T-helper 1 cell treated with Interleukin-12 subunit alpha and Interleukin-12 subunit beta and Interleukin-4 antibody, amounts not matched to agents 30 μg/mL and 1 μg/mL, for 36 hours (primary cell): ENCODE data around the gene IGSF21.

Experiments used
- H3K27ac Mint-ChIP-seq: one replicate; pipeline ENCODE4 v1.8.0; 2021; ENCODE audit warnings: mild to moderate bottlenecking, mixed read lengths
- H3K27me3 Mint-ChIP-seq: one replicate; pipeline ENCODE4 v1.8.0; 2021; ENCODE audit warnings: low read depth, mixed read lengths
- H3K36me3 Mint-ChIP-seq: one replicate; pipeline ENCODE4 v1.8.0; 2021; ENCODE audit warnings: low read depth, mixed read lengths
- H3K4me1 Mint-ChIP-seq: one replicate; pipeline ENCODE4 v1.8.0; 2021; ENCODE audit warnings: low read depth, mixed read lengths
- H3K4me3 Mint-ChIP-seq: one replicate; pipeline ENCODE4 v1.8.0; 2021; ENCODE audit warnings: mild to moderate bottlenecking, moderate library complexity, mixed read lengths
- H3K9me3 Mint-ChIP-seq: one replicate; pipeline ENCODE4 v1.8.0; 2021; ENCODE audit warnings: mixed read lengths

Gene IGSF21

DNA sequence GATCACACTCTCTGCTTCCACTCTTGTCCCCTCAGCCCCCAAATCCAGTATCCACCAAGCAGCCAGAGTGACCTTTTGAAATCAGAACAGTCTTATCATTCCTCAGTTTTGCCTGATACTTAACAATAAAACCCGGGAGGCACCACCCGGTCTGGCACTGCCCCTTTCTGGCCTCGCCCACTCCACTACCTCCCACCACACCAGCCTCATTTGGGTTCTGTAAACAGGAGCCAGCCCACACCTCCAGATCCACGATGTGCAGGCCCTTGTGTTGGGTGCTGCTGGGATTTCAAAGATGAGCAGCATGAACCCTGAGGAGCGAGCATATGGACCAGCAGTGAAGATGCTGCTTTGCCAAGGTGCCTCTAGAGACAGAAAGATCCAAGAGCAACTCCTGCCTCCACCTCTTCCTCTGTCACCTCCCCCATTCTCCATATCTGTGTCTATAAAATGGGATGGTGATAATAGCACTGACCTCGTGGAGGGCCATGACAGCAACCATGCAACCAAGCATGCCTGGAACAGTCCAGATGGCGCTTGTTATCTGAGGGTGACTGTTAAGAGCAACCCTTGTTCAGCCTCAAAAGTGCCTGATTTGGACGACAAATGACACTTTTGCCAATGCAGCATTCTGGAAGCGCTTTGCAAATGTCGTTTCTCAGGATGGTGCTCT is 136.0 kb downstream of the IGSF21 start:
- H3K36me3 Mint-ChIP-seq = no peaks in the 10 kb centered on the region
- H3K27ac Mint-ChIP-seq = no peak overlapping the region
- H3K4me1 Mint-ChIP-seq = no peaks in the 10 kb centered on the region
- no peaks in the 10 kb centered on the region for H3K9me3 Mint-ChIP-seq
- no peaks in the 10 kb centered on the region for H3K27me3 Mint-ChIP-seq
- H3K4me3 Mint-ChIP-seq = no peak overlapping the region

DNA sequence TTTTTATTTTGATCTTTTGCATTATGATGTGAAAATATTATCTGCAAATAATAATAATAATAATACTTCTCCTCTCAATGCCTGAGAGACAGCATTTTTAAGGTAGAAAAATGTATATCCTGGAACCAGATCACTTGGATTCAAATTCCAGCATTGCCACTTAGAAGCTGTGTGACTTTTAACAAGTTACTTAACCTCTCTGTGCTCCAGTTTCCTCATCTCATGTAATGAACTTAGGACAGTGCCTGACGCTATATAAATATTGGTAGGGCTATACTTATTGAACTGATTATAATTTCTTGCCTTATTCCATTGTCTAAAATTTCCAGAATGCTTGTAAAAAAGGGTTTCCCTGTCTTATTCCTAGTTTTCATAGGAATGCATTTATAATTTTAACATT is 137.2 kb downstream of the IGSF21 start:
- Mint-ChIP-seq H3K36me3 (no peaks in the 10 kb centered on the region), H3K9me3 (no peaks in the 10 kb centered on the region), H3K4me3 (no peak overlapping the region), H3K27me3 (no peaks in the 10 kb centered on the region), H3K27ac (no peak overlapping the region), H3K4me1 (no peaks in the 10 kb centered on the region)

DNA sequence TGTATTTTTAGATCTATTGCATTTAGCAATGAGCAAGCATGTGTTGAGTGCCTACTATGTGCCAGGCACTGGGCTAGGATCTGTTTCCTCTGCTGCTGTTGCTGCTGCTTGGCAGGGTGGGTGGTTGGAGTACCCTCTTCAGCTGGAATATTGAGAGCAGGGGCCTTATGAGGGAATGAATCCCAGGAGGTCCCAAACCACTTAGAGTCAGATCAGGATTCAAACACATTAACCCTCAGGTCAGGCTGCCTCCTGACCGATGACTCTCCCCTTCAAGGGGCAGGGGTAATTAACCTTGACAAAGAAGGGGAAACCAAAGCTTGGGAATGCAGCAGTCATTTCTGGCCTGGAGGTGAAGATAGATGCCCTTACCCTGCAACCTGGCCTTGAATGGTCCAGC is 138.0 kb downstream of the IGSF21 start:
- Mint-ChIP-seq H3K4me3 (no peak overlapping the region), H3K4me1 (no peaks in the 10 kb centered on the region), H3K9me3 (no peaks in the 10 kb centered on the region), H3K27ac (no peak overlapping the region), H3K27me3 (no peaks in the 10 kb centered on the region), H3K36me3 (no peaks in the 10 kb centered on the region)

DNA sequence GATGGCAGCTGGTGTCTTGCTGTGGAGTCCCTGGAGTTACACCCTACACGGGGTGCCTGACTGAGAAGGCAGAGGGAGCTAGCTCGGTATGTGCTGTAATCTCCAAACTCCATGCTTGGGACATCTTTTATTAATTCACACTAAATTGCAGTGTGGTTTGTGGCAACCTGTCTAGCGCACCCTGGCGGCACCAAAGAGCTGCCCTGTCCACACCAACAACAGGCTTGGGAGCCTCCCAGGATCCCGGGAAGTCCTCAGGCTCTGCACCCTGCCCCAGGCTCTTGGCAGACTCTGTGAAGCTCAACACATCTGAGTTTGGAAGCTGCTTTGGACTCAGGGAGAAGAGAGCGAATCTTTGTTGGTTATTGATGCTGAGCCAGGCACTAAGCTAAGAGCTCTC is 138.9 kb downstream of the IGSF21 start:
- Mint-ChIP-seq H3K9me3 (no peaks in the 10 kb centered on the region), H3K4me3 (no peak overlapping the region), H3K36me3 (no peaks in the 10 kb centered on the region), H3K27ac (no peak overlapping the region), H3K27me3 (no peaks in the 10 kb centered on the region), H3K4me1 (no peaks in the 10 kb centered on the region)

DNA sequence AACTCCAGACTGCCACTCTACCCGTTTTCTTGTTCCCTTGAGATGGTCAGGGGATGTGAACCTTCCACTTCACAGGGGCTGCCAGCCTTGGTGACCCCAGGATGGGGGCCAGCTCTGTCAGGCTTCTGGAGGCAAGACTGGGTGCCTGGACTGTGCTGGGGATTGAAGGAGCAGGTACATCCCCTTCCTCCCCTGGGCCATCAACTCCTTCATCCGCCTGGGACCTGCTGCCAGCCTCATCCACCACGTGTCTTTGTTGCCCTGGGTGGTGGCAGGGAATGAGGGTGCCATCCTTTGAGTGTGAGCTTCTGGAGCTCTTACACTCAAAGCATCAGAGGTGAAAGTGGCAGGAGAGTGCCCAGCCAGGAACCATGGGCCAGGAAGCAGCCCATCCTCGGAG is 139.6 kb downstream of the IGSF21 start:
- Mint-ChIP-seq H3K4me3 (no peak overlapping the region), H3K27me3 (no peaks in the 10 kb centered on the region), H3K36me3 (no peaks in the 10 kb centered on the region), H3K27ac (no peak overlapping the region), H3K9me3 (no peaks in the 10 kb centered on the region), H3K4me1 (no peaks in the 10 kb centered on the region)

DNA sequence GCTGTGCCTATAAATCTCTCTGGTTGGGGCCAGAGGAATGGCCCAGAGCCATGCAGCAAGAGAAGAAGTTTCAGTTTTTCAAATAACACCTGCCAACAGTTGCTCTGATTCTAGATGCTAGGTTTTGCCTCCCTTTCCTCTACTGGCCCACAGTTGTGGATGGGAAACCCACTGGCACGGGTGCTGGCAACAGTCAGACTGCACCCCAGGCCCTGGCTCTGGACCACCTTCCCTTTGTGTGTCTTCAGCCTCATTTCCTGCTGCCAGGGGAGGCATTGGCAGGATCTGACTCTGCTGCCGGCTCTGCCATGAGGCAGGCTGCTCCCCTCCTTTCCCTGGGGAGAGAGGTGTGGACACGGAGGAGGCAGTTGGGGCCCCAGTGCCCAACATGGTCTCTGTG is 142.0 kb downstream of the IGSF21 start:
- H3K36me3 Mint-ChIP-seq = no peaks in the 10 kb centered on the region
- H3K9me3 Mint-ChIP-seq = no peaks in the 10 kb centered on the region
- H3K4me1 Mint-ChIP-seq = no peaks in the 10 kb centered on the region
- no peak overlapping the region for H3K4me3 Mint-ChIP-seq
- H3K27ac Mint-ChIP-seq = no peak overlapping the region
- H3K27me3 Mint-ChIP-seq = no peaks in the 10 kb centered on the region

DNA sequence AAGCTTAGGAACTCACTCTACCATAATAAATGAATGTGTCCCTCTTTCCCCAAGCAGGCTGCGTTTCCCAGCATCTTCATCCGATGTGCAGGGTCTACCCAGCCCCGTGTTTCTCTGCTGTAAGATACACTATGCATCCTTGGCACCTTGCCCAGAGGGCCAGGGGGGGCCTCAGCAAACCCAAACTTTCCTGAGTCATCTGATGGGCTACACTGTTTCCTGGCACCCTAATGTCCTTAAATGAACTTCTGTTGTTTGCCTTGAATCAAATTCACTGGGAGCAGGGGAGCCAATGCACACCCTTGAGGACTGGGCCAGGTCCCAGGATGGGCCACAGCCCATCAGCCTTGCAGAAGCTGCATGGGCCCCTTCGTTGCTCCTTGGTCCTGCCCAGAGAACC is 145.5 kb downstream of the IGSF21 start:
- Mint-ChIP-seq H3K27ac (no peak overlapping the region), H3K9me3 (no peaks in the 10 kb centered on the region), H3K36me3 (no peaks in the 10 kb centered on the region), H3K4me3 (no peak overlapping the region), H3K27me3 (no peaks in the 10 kb centered on the region), H3K4me1 (no peaks in the 10 kb centered on the region)

DNA sequence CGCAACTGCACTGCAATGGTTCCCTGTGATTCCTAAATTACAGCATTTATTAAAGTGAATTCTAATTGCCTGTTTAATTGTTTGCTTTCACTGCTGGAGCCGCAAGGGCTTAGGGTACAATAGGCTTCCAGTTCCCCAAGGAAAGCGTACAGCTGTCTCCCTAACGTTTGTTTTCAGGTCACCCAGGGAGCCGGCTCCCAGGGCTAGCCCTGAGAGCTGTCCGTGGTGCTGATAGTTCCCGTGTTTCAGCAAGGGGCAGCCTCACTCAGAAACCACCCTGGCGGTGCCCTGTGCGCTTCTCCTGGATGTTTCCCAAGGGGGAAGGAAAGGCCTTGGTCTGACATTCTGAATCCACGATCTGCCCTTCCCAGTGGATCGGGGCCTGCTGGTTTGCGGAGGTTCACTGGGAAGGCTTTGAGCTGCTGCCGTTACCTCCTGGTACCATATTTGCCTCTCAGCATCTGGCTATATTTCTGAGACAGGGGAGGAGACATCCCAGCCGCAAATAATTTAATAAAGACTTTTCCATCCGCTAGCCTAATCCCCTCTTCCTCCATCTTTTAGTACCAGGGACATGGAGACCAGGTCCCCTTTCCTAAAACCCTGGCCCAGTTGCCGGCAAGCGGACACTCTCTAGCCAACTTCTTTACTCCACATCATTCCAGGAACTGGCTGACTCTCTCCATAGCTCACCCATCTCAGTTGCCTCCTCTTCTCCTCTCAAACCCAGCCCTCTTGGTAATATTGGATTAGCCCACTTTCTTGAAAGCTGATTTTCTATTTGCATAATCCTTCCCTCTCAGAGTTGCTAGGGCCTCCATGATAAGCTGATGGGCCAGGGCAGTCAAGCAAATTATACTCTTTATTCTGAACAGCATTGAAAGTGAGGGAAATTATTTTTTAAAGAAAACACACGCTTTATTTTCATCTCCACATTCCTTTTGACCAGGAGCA is 149.0 kb downstream of the IGSF21 start:
- no peaks in the 10 kb centered on the region for H3K4me1 Mint-ChIP-seq
- no peak overlapping the region for H3K4me3 Mint-ChIP-seq

DNA sequence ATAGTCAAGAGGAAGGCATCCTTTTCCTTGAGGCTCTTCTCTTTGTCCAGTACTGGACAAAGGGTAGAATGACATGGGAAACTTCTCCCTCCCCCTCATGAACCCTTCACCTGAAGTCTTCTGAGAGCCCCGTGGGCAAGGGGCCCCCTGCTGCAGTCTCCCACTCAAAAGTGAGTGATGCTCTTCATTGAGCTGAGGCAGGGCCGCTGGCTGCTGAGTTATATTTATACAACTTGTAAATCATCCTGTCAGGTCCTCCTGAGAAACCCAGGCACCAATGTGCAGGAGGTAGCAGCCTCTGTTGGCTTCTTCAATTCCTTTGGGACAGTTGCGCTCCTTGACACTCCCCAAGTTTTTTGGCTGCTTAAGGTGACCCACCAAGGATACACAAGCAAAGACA is 150.2 kb downstream of the IGSF21 start:
- Mint-ChIP-seq H3K27ac (no peak overlapping the region), H3K27me3 (no peaks in the 10 kb centered on the region), H3K4me3 (no peak overlapping the region), H3K9me3 (no peaks in the 10 kb centered on the region), H3K4me1 (no peaks in the 10 kb centered on the region), H3K36me3 (no peaks in the 10 kb centered on the region)

More for the DNA sequence above, 149.0 kb downstream of the IGSF21 start:
- no peaks in the 10 kb centered on the region for H3K27me3 Mint-ChIP-seq
- H3K27ac Mint-ChIP-seq = no peak overlapping the region
- no peaks in the 10 kb centered on the region for H3K36me3 Mint-ChIP-seq
- H3K9me3 Mint-ChIP-seq = no peaks in the 10 kb centered on the region

DNA sequence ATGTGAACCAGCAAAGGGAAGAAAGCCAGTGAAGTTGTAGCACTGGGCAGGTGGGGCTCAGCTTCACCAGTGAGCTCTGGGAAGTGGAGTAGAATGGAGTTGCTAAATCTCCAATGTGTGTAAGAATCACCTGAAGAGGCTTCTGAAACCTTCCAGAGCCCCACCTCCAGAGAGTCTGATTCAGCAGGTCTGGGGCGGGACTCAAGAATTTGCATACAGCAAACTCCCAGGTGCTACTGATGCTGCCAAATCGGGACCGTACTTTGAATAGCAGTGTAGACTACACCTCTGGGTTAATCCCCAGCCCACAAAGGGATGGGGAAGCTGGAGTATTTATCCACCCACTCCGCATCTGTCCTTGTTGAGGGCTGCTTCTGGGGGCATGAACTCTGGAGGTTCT is 154.3 kb downstream of the IGSF21 start:
- Mint-ChIP-seq H3K27ac (no peak overlapping the region), H3K9me3 (no peaks in the 10 kb centered on the region), H3K4me1 (no peaks in the 10 kb centered on the region), H3K36me3 (no peaks in the 10 kb centered on the region), H3K4me3 (no peak overlapping the region), H3K27me3 (no peaks in the 10 kb centered on the region)

DNA sequence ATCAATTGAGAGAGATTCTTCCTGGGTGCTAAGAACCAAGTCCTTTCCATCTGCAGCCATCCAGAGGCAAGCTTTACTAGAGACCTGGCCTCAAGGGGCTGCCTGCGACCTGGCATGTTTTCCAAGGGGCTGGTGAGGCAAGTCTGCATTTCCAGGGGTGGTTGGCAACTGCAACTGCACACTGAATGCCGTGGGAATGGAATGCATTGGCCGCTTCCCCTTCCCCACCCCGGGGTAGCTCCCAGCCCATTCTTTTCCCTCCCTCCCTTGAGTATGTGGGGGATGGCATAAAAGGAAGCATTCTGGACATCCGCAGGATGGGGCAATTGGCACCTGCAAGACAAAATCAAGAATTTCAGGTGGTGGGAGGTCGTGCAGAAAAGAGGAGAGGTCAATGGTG is 155.1 kb downstream of the IGSF21 start:
- no peaks in the 10 kb centered on the region for H3K9me3 Mint-ChIP-seq
- H3K4me1 Mint-ChIP-seq = no peaks in the 10 kb centered on the region
- H3K27ac Mint-ChIP-seq = no peak overlapping the region
- H3K4me3 Mint-ChIP-seq = no peak overlapping the region
- no peaks in the 10 kb centered on the region for H3K27me3 Mint-ChIP-seq
- H3K36me3 Mint-ChIP-seq = no peaks in the 10 kb centered on the region

DNA sequence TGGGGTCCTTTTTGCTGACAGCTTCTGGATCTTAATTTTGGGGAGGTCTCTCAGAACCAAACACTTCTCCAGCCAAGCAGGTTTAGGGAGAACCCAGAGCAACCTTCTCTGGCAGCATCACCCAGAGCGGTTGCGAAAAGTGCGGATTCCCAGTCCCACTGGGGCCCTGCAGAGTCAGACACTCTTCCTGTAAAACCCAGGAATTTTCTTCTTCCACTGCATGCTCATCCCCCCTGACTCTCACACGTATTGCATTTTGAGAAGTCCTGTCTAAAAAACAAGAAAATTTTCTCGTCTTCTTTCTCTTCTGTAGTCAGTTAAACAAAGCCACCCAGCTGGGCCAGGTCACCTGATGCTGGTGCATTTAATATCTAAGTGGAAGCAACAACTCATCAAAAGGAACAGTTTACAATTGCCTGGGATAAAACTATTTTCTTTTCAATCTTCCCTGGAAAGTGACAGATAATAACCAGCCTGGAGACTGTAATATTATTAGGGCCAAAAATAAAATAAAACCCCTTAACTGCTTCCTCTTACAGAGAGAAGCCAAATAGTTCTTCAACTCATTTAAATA is 156.0 kb downstream of the IGSF21 start:
- H3K36me3 Mint-ChIP-seq = no peaks in the 10 kb centered on the region
- no peaks in the 10 kb centered on the region for H3K27me3 Mint-ChIP-seq
- H3K9me3 Mint-ChIP-seq = no peaks in the 10 kb centered on the region
- no peaks in the 10 kb centered on the region for H3K4me1 Mint-ChIP-seq
- no peak overlapping the region for H3K4me3 Mint-ChIP-seq
- no peak overlapping the region for H3K27ac Mint-ChIP-seq

DNA sequence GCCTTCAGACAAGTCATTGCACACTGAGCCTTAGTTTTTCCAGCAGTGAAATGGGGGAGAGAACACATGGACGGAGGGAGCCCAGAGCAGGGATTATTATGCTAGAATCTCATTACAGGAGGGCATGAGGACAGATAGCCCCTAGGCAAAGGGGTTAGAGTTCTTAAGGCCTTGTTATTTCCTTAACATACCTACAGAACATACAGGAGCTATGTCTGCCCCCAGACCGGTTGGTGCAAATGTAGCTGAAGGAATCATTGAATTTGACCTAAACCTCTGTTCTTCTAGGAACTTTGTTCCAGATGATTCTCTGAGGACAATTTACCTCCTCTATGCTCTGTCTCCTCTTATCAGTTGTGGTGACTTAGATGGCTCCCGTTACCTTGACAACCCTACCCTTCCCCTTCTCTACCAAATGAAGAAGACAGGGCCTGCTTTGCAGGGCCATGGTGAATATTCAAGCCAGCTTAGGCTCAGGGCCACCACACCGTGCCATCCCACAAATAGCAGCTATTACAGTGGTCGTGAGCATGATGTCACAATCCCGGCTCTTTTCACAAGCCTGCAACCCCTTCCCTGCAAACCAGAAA is 156.9 kb downstream of the IGSF21 start:
- H3K4me3 Mint-ChIP-seq = no peak overlapping the region
- H3K4me1 Mint-ChIP-seq = no peaks in the 10 kb centered on the region
- H3K27me3 Mint-ChIP-seq = no peaks in the 10 kb centered on the region
- no peaks in the 10 kb centered on the region for H3K9me3 Mint-ChIP-seq
- no peak overlapping the region for H3K27ac Mint-ChIP-seq
- H3K36me3 Mint-ChIP-seq = no peaks in the 10 kb centered on the region

DNA sequence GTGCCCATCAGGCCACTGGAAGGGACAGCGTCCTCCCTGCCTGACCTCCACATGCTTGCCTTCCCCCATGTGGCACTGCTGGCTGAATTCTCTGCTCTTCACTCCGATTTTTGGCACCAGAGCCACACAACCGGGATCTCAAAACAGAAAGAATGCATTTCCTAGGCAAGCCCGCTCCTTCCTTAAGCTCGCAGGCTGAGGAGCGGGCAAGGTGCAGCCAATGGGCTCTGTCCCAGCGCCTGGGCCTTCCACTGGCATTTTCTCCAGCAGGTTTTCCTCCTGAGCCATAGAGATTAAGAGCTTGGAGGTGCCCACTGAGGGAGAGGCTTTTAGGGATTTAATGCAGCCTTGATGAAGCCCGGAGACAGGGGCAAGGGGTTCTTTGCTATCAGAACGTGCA is 158.0 kb downstream of the IGSF21 start:
- Mint-ChIP-seq H3K27me3 (no peaks in the 10 kb centered on the region), H3K27ac (no peak overlapping the region), H3K4me1 (no peaks in the 10 kb centered on the region), H3K9me3 (no peaks in the 10 kb centered on the region), H3K36me3 (no peaks in the 10 kb centered on the region), H3K4me3 (no peak overlapping the region)

DNA sequence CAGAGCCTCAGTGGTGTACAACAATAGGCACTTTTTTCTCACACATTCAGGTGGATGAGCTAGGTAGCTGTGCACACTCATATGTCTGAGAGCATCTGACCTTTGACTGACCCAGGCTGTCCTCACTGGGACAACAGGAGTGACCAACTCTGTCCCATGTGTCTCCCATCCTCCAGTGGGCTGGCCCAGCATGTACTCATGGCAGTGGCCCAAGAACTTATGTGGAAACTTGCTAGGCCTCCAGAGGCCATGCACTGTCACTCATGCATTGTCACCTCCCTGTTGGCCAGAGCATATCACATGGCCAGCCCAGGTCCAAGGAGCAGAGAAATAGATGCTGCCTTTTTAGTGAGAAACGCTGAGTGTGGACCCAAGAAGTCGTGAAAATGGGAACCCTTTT is 158.8 kb downstream of the IGSF21 start:
- Mint-ChIP-seq H3K4me3 (no peak overlapping the region), H3K27ac (no peak overlapping the region), H3K9me3 (no peaks in the 10 kb centered on the region), H3K27me3 (no peaks in the 10 kb centered on the region), H3K36me3 (no peaks in the 10 kb centered on the region), H3K4me1 (no peaks in the 10 kb centered on the region)
